GM18519 (cell line): ENCODE data around the gene ZNF516.

Source experiments
- ATAC-seq: cut with Tn5 transposase; IDR thresholded peaks from one replicate; pipeline ENCODE4 v1.9.1; 2021; ENCODE audit warnings: mild to moderate bottlenecking, moderate library complexity; ENCODE audit not compliant: unreplicated experiment, low FRiP score

Gene ZNF516

DNA sequence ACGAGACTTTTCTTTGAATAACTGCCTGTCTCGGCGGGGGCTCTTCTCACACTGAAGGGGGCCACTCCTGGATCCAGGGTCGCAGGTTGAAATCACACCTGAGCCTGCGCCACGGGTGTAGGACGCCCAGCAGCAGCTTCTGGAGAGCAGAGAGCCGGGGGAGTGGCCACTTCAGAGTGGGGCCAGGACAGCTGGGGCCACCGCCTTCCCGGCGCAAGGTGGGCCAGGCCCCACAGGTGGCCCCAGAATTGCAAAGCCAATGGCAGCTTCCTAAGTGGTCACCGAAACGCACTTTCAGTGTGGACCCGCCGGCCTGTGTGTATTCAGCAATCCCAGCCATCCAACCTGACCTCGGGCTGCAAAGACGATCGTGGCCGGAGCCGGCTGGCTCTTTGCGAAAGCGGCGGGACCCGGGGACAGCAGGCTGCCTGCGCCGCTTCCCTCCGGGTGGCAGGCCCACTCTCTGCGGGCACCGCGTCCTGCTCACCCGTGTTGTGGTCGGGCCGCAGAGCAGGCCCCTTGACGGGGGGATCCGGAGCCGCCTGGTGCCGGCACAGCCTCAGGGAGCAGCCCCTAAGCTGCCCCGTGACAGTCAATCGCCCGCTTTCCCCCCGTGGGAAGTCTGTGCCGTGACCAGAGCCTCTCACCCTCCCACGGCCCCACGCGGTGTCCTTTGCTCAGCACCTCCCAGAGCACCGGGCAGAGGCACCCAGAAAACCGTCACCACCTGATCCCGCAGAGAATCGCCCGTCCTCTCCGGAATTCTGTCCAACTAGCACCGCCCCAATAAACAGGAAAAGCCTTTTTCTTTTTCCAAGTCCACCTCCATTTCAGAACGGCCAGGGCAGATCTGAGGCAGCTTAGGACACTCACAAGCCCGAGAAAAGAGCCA lies 144.7 kb downstream of the ZNF516 start:
- no peak for ATAC-seq

DNA sequence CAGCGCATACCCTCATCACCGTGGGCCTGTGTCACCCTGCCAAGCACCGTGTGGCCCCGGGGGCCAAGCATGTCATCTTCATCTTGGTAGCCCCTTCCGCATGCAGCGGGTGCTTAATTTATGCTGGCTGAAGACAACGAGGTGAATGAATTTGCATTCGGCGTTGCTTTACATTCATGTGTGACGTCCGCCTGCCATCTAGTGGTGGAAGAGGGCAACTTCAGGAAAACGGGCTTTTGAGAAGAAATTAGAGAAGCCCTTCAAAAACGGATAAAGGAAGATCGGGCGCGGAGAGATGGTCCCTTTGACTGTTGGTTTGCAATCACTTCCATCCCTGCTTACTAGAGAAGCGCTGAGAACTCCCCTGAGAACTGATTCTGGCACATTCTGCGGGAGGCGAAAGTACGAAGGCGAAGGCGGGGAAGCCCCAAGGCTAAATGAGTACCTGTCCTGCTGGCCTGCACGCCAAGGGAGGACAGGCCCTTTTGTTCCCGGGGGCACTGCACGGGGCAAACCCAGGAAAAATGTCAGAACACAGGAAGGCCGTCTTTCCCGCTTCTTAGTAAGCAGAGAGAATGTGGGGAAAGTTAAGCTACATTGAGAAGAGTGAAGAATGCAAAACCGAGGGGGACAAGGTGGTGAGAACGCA lies 145.9 kb downstream of the ZNF516 start:
- peak; percentile 73 for ATAC-seq

DNA sequence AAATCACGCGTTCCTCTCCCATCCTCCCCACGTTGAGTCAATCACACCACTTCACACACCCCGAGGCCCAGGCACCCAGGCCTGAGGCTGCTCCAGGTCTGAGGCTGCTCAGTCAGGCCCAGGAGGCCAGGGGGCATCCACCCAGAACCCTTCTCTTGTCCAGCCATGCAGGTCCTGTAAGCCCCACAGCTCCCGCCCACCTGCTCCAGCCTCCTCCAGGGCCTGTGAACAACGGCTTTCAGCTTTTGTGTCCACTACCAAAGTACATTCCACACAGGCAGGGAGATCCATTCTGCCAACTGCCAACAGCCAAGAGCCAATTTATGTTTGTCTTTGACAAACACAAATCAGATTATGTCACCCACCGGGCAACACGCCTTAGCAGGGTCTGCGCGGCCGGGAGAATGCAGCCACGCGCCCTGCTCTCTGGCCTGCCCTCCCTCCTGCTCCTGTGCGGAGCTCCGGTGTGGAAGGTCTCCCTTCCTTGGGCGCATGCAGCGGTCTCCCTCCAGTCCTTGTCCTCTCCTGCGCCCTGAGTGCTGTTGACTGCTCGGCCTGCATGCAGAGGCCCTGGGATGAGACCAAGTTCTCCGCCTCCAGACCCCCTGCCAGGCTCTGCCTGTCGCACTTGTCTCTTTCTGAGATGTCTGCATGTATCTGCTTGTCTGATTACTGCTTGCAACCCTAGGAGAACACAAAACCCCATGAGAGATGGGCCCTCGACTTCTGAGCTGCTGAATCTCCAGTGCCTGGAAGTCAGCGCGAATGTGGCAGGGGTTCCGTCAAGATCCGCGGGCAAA lies 146.6 kb downstream of the ZNF516 start:
- no peak for ATAC-seq

DNA sequence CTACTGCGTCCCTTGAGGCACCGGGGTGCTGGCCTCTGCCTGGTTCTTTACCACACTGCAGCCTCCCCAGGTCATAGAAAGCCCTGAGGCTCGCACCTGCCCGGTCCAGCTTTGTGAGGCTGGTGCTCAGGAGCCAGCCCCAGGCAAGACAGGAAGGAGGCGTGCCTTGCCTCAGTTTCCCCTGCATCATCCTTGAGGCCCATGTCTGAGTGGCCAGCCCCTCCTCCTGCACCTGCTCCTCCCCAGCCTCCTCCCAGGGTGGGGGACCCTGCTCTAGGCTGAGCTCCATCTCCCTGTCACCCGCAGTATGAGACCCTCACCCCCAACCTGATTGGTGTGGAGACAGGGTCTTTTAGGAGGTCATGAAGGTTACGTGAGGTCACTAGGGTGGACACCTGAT lies 147.7 kb downstream of the ZNF516 start:
- ATAC-seq = no peak

DNA sequence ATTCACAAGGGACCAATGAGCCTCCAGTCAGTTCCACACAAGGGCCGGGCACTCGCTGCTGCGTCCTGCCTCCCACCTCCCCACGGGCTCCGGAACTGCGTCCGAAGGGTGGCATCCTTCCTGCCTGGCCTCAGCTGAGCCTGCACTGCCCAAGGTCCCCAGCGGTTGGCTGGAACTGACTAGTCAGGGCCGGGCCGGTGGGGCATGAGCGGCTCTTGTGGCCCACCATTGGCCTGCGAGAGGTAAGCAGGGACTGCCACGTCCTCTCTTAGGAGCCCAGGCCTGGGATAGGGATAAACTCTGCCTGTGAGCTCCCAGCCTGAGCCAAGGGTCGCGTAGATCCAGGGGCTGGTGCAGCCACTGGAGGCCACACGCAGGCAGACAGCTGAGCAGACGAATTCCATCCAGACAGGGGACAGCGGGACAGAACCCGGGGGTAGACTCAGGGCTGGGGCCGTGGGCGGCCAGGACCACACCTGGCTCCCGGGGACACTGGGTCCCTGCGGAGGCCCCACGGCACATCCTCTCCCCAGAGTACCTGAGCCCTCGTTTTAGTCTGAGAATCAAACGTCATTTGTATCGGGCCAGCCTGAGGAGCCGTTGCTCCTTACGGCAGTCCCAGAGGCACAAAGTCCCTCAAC lies 148.4 kb downstream of the ZNF516 start:
- no peak for ATAC-seq

DNA sequence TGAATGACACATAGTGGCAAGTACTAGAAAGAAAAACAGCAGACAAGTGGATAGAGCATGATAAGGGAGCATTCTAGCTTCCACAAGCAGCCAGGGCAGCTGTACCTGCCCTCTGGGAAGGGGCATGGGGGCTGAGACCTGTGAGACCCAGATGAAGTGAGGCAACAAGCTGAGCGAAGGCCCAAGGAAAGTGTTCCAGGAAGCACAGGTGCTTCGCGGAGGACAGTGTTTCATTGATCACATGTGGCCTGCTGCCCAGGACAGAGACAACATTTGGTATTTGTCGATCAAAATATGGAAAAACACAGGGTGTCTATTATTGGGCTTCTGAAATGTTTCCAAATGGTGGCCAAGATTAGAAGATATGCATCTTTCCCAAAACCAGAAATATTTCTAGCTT lies 149.1 kb downstream of the ZNF516 start:
- ATAC-seq = no peak

DNA sequence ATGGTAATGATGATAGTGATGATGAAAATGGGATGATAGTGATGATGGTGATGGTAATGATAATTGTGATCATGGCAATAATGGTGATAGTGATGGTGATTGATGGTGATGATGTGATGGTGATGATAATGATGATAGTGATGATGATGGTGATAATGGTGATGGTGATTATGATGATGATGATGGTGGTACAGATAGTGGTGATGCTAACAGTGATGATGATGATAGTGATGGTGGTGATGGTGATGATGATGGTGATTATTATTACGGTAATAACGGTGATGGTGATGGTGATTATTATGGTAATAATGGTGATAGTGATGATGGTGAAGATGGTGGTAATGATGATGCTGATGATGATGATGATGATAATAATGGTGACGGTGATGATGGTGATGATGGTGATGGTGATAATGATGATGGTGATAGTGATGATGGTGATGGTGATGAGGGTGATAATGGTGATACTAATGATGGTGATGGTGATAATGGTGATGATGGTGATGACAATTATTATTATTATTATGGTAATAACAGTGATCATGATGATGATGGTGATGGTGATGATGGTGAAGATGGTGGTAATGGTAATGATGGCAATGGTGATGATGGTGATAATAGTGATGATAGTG lies 151.0 kb downstream of the ZNF516 start:
- ATAC-seq = no peak

DNA sequence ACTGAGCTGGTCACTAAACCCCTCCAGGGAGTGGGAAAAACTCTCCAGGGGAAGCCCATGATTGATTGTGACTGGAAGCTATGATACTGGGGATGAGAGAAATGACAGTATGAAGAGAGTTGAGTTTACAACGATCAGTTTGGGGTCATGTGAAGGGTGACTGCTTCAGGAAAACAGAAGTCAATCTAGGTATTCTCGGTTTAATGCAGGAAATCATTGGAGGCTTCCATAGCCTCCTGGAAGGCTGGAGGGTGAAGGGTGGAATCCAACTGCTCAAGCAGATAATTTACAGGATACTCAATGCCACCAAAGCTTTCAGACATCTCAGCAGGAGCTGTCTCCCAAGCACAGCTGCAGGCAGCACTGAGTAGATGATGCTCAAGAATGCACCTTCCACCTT lies 154.6 kb downstream of the ZNF516 start:
- no peak for ATAC-seq

DNA sequence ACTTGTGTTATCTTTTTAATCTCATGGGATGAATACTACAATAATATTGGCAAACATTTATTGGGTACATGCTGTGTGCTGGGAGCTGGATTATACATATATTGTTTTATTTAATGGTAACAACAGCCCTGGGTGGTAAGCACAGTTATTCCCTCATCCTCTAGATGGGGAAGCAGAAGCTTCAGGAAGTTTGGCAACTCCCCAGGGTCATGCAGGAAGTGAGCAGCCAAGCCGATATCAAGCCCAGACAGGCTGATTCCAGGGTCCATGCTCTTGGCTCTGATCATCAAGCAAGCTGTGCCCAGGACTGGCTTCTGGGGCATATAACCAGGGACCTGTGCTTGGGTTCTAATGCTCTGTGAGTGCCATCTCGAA lies 155.8 kb downstream of the ZNF516 start:
- no peak for ATAC-seq

DNA sequence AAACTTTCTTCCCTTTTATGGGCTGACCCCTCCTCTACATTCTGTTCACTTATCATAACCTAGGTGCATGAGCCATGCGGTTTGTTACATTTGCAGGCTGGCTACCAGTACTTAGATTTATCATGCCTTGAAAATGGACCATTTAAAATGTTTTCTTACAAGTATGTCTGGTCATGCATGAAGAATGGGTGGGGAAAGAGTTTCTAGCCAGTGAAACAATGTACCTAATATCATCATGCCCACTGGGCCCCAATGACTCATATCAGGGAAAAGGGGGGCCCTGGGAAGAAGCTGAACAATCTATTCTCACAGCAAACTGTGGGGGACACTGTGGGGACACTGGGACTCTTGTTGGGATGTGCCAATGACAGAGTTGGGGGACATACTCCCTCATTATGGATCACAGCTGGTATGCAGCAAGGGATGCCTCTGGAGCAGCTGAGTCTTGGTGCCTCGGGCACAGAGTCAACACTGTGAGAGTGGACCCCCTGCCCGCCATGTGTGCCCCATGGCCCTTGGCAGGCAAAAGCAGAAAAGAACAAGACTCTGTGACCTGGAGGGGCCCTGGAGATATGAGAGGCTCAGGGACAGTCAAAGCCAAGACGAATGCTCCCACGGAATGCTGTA lies 156.3 kb downstream of the ZNF516 start:
- no peak for ATAC-seq

DNA sequence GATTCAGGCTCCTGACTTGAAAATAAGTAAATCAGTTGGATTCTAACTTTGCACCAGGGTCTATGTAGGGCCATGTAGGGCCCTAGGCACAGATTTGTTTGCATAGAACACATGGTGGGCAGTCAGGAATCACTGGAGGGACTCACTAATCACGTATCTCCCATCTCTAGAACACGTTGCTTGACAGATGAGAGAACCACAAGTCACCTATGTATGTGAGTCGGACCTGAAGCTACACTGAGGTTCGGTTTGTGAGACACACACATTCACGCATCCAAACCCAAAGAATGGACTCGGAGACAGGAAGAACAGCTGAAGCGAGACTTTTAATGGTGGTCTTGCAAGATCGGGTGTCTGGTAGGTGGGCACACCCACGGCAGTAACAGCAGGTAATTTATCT lies 157.0 kb downstream of the ZNF516 start:
- ATAC-seq = no peak

DNA sequence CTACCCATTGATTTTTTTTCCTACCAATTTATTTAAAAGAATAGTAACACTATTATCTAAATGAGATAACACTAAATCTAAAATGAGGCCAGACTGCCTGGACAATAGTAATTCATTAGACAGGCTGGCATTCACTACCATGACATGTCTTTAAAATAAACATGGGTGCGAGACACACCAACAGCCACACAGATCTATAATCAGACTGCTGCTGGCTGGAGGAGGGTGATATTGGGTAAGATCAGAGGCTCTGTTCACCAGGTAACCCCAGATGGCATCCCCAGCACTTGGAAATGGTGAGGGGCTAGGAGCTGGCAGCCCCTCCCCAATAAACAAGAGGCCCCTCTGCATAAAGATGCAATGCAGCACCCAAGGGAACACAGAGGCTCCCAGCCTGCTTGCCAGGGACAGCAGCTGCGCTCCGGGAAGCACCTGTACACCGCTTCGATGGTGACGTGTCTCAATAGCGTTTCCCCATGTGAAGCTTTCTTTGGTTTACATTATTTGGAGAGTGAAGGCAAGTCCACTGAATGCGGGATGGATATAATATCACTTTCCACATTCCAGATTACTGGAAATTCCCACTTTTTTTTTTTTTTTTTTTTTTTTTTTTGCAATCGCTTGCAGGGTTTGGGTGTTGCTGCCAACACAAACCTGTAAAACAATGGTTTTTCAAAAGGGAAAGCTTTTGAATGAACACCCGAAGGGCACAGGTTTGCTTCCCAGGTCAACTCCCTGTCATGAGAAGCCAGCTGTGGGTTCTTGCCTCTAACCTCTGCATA lies 159.0 kb downstream of the ZNF516 start:
- ATAC-seq = no peak

DNA sequence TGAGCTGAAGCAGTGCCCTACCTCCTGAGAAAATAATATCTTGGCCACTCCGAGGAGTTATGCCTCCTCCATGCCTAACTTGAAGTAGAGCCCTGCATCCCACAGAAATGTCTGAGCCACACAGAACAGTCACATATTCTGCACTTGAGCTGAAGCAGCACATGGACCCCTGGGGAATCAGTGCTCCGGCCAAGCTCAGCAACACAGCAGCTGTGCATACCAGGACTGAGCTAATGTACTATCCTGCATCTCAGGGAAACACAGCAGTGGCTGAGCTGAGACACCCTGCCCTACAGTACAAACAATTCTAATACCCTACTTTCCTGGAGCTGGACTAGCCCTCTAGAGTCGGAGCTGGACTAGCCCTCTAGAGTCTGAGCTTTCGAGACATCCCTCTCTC lies 166.9 kb downstream of the ZNF516 start:
- no peak for ATAC-seq

DNA sequence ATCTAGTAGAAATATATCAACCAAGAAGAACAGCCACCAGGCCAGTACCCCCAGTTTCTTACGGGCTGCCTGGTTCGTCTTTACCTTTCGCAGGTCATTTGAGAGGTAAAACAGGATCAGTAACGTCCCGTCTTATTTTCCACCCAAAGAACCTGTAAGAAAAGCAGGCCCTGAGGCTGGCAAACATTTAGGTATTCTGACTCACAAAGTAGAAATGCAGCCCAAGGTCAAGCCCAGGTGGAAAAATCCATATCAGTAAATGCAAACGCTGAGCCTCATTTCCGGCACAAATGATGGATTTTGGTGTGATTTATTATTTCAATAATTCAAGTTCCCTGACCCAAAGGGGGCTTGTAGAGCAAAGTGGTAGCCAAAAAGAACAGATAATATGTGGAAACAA lies 171.2 kb downstream of the ZNF516 start:
- ATAC-seq = no peak

DNA sequence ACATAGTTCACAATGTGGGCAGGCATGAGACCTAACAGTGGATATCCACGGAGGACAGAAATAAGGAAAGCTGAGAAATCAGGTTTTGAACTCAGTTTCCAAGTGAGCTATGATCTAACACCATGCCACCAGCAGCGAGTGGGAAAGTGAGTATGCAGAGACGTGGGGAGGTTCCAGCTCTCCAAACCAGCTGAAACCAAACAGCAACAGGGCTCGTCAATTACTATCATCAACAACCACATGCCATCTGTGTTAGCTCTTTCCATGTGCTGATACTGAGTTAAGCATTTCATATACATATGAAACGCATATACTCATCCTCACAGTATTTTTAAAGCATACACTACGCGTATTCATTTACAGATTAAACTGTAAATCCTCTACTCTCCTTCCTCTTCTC lies 172.4 kb downstream of the ZNF516 start:
- no peak for ATAC-seq

DNA sequence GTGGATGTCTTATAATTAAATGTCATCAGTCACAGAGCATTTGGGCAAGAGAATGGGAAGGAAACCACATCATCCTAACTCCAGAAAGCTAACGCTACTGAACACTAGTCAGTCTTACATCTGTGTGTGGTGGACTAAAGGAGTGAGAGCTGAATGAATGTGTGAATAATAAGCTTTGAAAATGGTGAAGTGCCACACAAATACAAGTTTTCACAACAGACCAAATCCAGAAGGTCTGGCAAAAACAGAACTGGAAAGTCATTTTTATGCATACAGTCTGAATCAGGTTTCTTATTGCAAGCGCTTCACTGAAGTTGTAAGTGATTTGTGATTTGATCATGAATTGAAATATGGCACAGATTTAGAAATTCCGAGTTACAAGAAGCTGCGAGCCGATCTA lies 175.7 kb downstream of the ZNF516 start:
- ATAC-seq = no peak

DNA sequence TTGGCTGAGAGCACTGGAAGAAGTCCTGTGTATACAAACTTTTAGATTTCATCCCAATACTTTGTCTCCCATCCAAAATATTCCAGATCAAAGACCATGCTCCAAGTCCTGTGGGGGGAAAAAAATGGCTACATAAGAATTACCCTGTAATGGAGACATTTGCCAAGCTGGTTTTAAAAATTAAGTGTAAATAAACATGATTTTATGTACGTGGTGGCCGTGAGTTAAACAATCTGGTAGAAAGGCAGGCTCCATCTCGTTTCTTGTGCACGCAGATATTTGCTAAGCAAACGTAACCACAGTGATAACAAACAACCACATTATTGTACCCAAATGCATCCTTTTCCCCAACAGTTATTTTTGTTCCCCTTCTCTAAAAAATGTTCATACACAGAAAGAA lies 176.4 kb downstream of the ZNF516 start:
- ATAC-seq = no peak

DNA sequence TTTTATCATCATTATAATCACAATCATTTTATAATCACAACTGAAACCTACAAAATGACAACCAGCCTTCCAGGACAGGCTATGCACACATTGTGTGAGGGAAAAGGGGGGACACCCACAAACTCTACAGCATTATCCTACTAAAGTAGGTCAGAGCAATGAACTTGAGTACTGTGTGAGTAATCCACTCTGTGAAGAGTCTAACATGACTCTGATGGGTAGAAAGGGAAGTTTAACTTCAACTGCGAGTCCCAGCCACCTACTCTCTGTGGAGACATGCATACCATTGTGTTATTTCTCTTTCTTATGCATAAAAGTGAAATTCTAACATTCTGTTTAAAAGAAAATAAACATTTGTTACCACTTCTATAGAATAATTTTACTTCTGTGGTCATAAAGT lies 177.9 kb downstream of the ZNF516 start:
- ATAC-seq = no peak

DNA sequence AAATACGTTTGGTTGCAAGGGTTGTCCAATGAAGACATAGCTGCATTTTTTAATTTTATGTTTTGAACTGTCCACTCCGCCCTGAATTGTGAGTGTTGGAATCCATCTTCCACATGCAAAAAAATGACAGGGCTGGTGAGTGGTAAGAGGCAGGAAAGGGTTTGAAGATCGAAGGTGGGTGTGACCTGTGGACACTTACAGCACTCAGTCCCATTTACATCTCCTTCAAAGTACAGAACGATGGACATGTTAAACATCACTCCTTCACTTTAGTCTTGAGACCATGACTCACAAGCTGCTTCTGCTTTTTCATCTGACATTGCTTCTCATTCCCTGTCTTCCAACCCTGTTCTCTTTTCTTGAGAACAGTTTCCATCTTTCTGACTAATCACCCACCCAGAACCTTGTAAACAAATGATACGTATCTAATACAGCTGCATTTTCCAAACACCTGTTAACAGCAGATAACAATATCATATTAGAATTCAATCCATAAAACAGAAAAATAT lies 179.3 kb downstream of the ZNF516 start:
- ATAC-seq = no peak
